K562 (cell line): ENCODE results near the gene ATP2B1. TPM values are rescaled to one million over a fixed set of nuclear protein-coding genes. Genes with fewer than 3 reads are reported as not detected.

Experiments
- ATAC-seq: fragments of 200-7000 bp; cut with Tn5 transposase; 3 replicates; pipeline ENCODE4 v1.9.1; 2020; ENCODE audit warnings: moderate library complexity
- BruUV-seq: library from RNA; stranded (reverse); fragments of 400-500 nt; replicated peaks from 2 replicates; lab custom pipeline; 2021; lab: Mats Ljungman, UMichigan
- CTCF ChIA-PET: fragments of 300-600 bp; formaldehyde crosslinking; extraction: SDS; loops from one replicate; lab custom pipeline; 2021; ENCODE audit warnings: low intra/inter-chr PET ratio; lab: Yijun Ruan, JAX
- POLR2A ChIA-PET: fragments of 300-600, 350-650 bp; sonication (Branson Sonifier 250); formaldehyde crosslinking; extraction: SDS; loops from one replicate; lab custom pipeline; 2021; ENCODE audit warnings: antibody characterized with exemption, inconsistent platforms; lab: Yijun Ruan, JAX
- DNase-seq, 4 experiments: peaks; one replicate each; pipeline versions ENCODE4 v3.0.0 to v3.0.0-alpha.2; 2011 to 2018; ENCODE audit warnings: low spot score in 3 of 4, mixed read lengths in 3 of 4; ENCODE audit errors: extremely low read depth in 1 of 4
- FAIRE-seq: peaks from 2 replicates; lab custom pipeline; 2011; peaks lifted over from hg19 to GRCh38; lab: Jason Lieb, UNC
- H2AFZ ChIP-seq: 2 replicates; pipeline ENCODE4 v1.6.0; 2011; ENCODE audit warnings: low read depth, low read length, control low read depth, inconsistent platforms
- H3K27ac ChIP-seq: fragments of 200-600 bp; 3 replicates; pipeline ENCODE4 v1.8.0; 2011; ENCODE audit warnings: low read depth, mild to moderate bottlenecking, control low read depth, inconsistent platforms, low read length, moderate library complexity, mixed read lengths; ENCODE audit errors: extremely low read depth
- H3K27me3 ChIP-seq, 2 experiments: fragments of 300-600 bp in 1 of 2; 2 replicates in 1 of 2; 3 replicates in 1 of 2; pipeline versions ENCODE4 v1.6.0 to v1.8.0; 2011; ENCODE audit warnings: inconsistent platforms in 2 of 2, low read length in 2 of 2, mild to moderate bottlenecking in 1 of 2, mixed read lengths in 1 of 2, moderate library complexity in 1 of 2; ENCODE audit not compliant: control insufficient read depth in 2 of 2, insufficient read depth in 2 of 2
- H3K36me3 ChIP-seq: fragments of 300-600 bp; 3 replicates; pipeline ENCODE4 v1.8.0; 2011; ENCODE audit warnings: mild to moderate bottlenecking, low read length, inconsistent platforms; ENCODE audit not compliant: control insufficient read depth, insufficient read depth
- H3K4me1 ChIP-seq, 2 experiments: fragments of 200-600 bp in 1 of 2; replicated peaks in 1 of 2; 2 replicates in 1 of 2; 3 replicates in 1 of 2; pipeline versions ENCODE4 v1.5.1 to v1.8.0; 2011; ENCODE audit warnings: inconsistent platforms in 2 of 2, low read length in 2 of 2, mild to moderate bottlenecking in 1 of 2, mixed read lengths in 1 of 2, moderate library complexity in 1 of 2; ENCODE audit not compliant: control insufficient read depth in 2 of 2, insufficient read depth in 2 of 2
- H3K4me2 ChIP-seq: 2 replicates; pipeline ENCODE4 v1.6.1; 2011; ENCODE audit warnings: low read length, control low read depth, inconsistent platforms, mixed read lengths; ENCODE audit not compliant: insufficient read depth
- H3K4me3 ChIP-seq: fragments of 200-600 bp; sonication (generic), shearing (Covaris generic); 2 replicates; pipeline ENCODE4 v1.5.1; 2016; ENCODE audit warnings: control low read depth, inconsistent platforms
- H3K79me2 ChIP-seq: fragments of 200-600 bp; 3 replicates; pipeline ENCODE4 v1.8.0; 2011; ENCODE audit warnings: low read length, inconsistent platforms; ENCODE audit not compliant: control insufficient read depth, insufficient read depth
- H3K9ac ChIP-seq, 2 experiments: 2 replicates each; pipeline versions ENCODE4 v1.6.0 to v1.6.1; 2011; ENCODE audit warnings: low read depth in 2 of 2, low read length in 2 of 2, control low read depth in 1 of 2, inconsistent platforms in 1 of 2, mild to moderate bottlenecking in 1 of 2, mixed read lengths in 1 of 2; ENCODE audit not compliant: insufficient read depth in 1 of 2
- H3K9me1 ChIP-seq: one replicate; pipeline ENCODE4 v1.6.0; 2011; ENCODE audit warnings: inconsistent platforms, mild to moderate bottlenecking, low read length, moderate library complexity; ENCODE audit not compliant: control insufficient read depth, insufficient read depth
- H3K9me3 ChIP-seq: replicated peaks from 2 replicates; pipeline ENCODE4 v1.5.1; 2011; ENCODE audit warnings: low read depth, low read length, inconsistent platforms; ENCODE audit not compliant: control insufficient read depth, insufficient read depth
- H4K20me1 ChIP-seq: replicated peaks from 2 replicates; pipeline ENCODE4 v1.6.1; 2011; ENCODE audit warnings: low read length, inconsistent platforms, mixed read lengths; ENCODE audit not compliant: control insufficient read depth, insufficient read depth
- ARID1B ChIP-seq: fragments of 450-650 bp; IDR thresholded peaks from 2 replicates; pipeline ENCODE4 v1.6.1; 2016; ENCODE audit warnings: antibody characterized with exemption, mild to moderate bottlenecking, inconsistent platforms
- ATF7 ChIP-seq: fragments of 450-650 bp; IDR thresholded peaks from 2 replicates; pipeline ENCODE4 v1.7.1; 2014; ENCODE audit warnings: mild to moderate bottlenecking, moderate library complexity
- FOXJ2 ChIP-seq: fragments of 200-800 bp; sonication (Bioruptor generic); IDR thresholded peaks from 2 replicates; pipeline ENCODE4 v1.6.1; 2016; ENCODE audit warnings: missing genetic modification characterization, missing compliant biosample characterization
- GATAD2B ChIP-seq: fragments of 450-650 bp; IDR thresholded peaks from 2 replicates; pipeline ENCODE4 v1.6.1; 2017; ENCODE audit warnings: mild to moderate bottlenecking, borderline replicate concordance
- HNRNPL ChIP-seq: fragments of 200-400 bp; formaldehyde crosslinking; IDR thresholded peaks from 2 replicates; pipeline ENCODE4 v1.6.1; 2017; ENCODE audit warnings: low read depth, mild to moderate bottlenecking, low read length
- MAFF ChIP-seq: IDR thresholded peaks from 2 replicates; pipeline ENCODE4 v1.6.1; 2012; ENCODE audit warnings: low read length, improper control_type of control experiment
- SMARCE1 ChIP-seq: fragments of 450-650 bp; IDR thresholded peaks from 2 replicates; pipeline ENCODE4 v1.7.1; 2016; ENCODE audit warnings: mild to moderate bottlenecking
- SP2 ChIP-seq: IDR thresholded peaks from 2 replicates; pipeline ENCODE4 v1.6.1; 2011; ENCODE audit warnings: mild to moderate bottlenecking, low read depth, low read length, moderate library complexity; ENCODE audit not compliant: poor library complexity, severe bottlenecking; ENCODE audit errors: extremely low read depth
- ZBTB2 ChIP-seq: fragments of 450-650 bp; IDR thresholded peaks from 2 replicates; pipeline ENCODE4 v1.6.1; 2016; ENCODE audit warnings: antibody characterized with exemption
- ZNF212 ChIP-seq: fragments of 450-650 bp; formaldehyde crosslinking; IDR thresholded peaks from 2 replicates; pipeline ENCODE4 v1.4.0; 2020; ENCODE audit warnings: mild to moderate bottlenecking
- ZNF324 ChIP-seq: fragments of 250-450 bp; sonication (Bioruptor Pico); IDR thresholded peaks from 2 replicates; pipeline ENCODE4 v1.4.0; 2020; ENCODE audit warnings: mild to moderate bottlenecking
- ZNF668 ChIP-seq: fragments of 250-450 bp; sonication (Bioruptor Pico); IDR thresholded peaks from 2 replicates; pipeline ENCODE4 v1.8.0; 2022; ENCODE audit warnings: mild to moderate bottlenecking, inconsistent platforms
- WGBS: fragments of 100-300 bp; shearing (Covaris generic); methylation state at CpG from one replicate; pipeline ENCODE4 v1.1.6; 2016; ENCODE audit warnings: low coverage, mixed read lengths; ENCODE audit not compliant: insufficient coverage; ENCODE audit errors: missing lambda C conversion rate; 5-methylcytosine and 5-hydroxymethylcytosine counted together
- in situ Hi-C: fragments of 300-500 bp; cut with MboI; formaldehyde crosslinking; loops from 4 replicates; pipeline ENCODE4 v1.15.0; 2018; ENCODE audit warnings: inconsistent platforms, mixed read lengths
- intact Hi-C: fragments of 100-400 bp; cut with micrococcal nuclease; formaldehyde crosslinking; loops from 2 replicates; pipeline ENCODE4 v1.14.2; 2022
- polyA plus RNA-seq, 8 experiments: library from polyadenylated mRNA; depleted of rRNA in 4 of 8; stranded (reverse) in 5 of 8; unstranded in 3 of 8; fragments of >200 nt; fragmentation: Nextera tagmentation in 2 of 8; fragmentation: Illumina TruSeq in 1 of 8; extraction: Ambion mirVana in 2 of 8; extraction: Trizol in 1 of 8; gene quantifications; 2 replicates each; pipeline versions ENCODE4 v1.2.1 to v1.2.3, GENCODE V29; 2011 to 2014; ENCODE audit warnings: inconsistent platforms in 1 of 8, missing spikeins in 1 of 8
- total RNA-seq, 7 experiments: library from RNA; depleted of rRNA in 6 of 7; stranded (reverse); fragments of >200 nt in 6 of 7; fragmentation: Illumina TruSeq in 2 of 7; extraction: Trizol in 2 of 7; gene quantifications; 2 replicates each; pipeline versions ENCODE4 v1.2.1 to v1.2.3, GENCODE V29; 2011 to 2021; ENCODE audit warnings: low replicate concordance in 1 of 7

Gene ATP2B1
- total and polyA plus RNA-seq, 9 of the 15 experiments (the other 6 are each of a cell fraction or from before 2014, with no cell fraction given), result 8.6 to 39.0 (median 27.8) TPM

GRCh38 chr12:89597770-89598169 lies 110.9 kb downstream of the ATP2B1 start (continued):
- TF ChIP-seq ZNF668 (CRISPR knock-in tag) (no peak), SMARCE1 (no peak), ZNF324 (CRISPR knock-in tag) (no peak), GATAD2B (no peak), FOXJ2 (no peak), MAFF (no peak)

- TF ChIP-seq SP2 (no peak), ATF7 (no peak), ZBTB2 (no peak), ARID1B (no peak), HNRNPL (no peak), ZNF212 (CRISPR knock-in tag) (no peak)
- POLR2A ChIA-PET, result interaction anchor here (0.7 kb wide), 1 partner anchor 683 kb away, joined by 3 read pairs; no protein-coding TSS in a partner anchor
- H3K9ac ChIP-seq, result no peak overlapping the region
- CTCF ChIA-PET, result no interaction called here
- no peaks in the 10 kb centered on the region for H3K27me3 ChIP-seq
- H3K79me2 ChIP-seq, result no peaks in the 10 kb centered on the region
- no peaks in the 10 kb centered on the region for H4K20me1 ChIP-seq
- DNase-seq (no peak), ATAC-seq (no peak), FAIRE-seq (no peak)
- BruUV-seq, result no TSS peak
- H3K36me3 ChIP-seq, result peaks cover 32% of the 10 kb centered on the region; the same call in 2 of the 3 replicates
- H3K4me2 ChIP-seq, result no peak overlapping the region
- intact Hi-C loops (no loop called here), in situ Hi-C loops (no loop called here)
- no peak overlapping the region for H3K4me3 ChIP-seq
- WGBS, result 86% methylated on average over 4 of the region's 4 CpGs
- no peak overlapping the region for H2AFZ ChIP-seq
- H3K4me1 ChIP-seq, result peaks cover 0 to 10% of the 10 kb centered on the region in 2 experiments; a peak in 2 of 5 replicates
- no peak overlapping the region for H3K27ac ChIP-seq
- H3K9me3 ChIP-seq, result no peaks in the 10 kb centered on the region
- H3K9me1 ChIP-seq, result no peaks in the 10 kb centered on the region
Measured at GRCh38 chr12:89597210-89597609, 111.4 kb downstream of the ATP2B1 start.
